Activated CD8-positive, alpha-beta memory T cell treated with anti-CD3 and anti-CD28 coated beads for 48 hours (primary cell): ENCODE measurements around the gene NDFIP1.
A peak's percentile ranks its signal among the peaks of the same experiment; 100 is the strongest.

Experiments used
- DNase-seq, 3 experiments: peaks; one replicate each; pipeline ENCODE4 v3.0.0-alpha.2; 2020; ENCODE audit warnings: low read depth in 2 of 3, low spot score in 2 of 3

The NDFIP1 gene

DNA sequence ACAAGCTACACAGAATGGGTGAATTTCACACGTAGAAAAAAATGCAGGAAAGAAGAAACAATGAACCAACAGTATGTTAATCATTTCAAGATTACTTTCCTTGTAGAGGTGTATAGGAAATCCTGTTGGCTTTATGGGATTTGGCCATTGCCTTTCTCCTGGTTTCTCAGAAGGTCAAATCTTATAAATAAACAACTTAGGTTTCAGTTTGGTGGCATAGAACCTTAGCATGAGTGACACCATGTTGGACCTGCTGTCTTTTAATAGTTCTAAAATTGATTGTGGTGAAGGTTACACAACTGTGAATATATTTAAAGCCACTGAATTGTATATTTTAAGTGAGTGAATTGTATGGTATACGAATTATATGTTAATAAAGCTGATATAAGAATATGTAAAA is 16.7 kb upstream of the NDFIP1 start:
- DNase-seq, result no peak

- peak in 1 of 3 experiments; percentile 53 for DNase-seq
These were observed 13.5 kb upstream of the NDFIP1 start for GRCh38 chr5:142095035-142095434.

- peak in 2 of 3 experiments; percentile 57 to 60 for DNase-seq
These were observed 12.8 kb upstream of the NDFIP1 start for GRCh38 chr5:142095651-142096330.

DNA sequence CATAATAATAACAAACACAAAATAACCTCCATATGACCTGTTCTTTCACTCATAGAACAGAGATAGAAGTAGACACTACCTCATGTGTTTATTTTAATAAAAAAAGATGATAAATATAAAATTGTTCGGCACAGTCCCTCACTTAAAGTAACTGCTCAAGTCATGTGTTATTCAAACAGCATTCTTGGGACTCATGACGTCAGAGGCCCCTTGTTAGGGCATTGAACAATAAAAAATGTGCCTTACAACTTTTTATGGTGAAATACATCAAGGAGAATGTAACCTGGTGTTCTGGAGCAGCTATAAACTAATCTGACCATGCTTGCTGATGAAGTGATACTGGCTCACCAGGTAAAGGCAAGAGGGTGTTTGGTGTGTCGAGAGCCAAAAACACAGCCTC is 12.2 kb upstream of the NDFIP1 start:
- no peak for DNase-seq

DNA sequence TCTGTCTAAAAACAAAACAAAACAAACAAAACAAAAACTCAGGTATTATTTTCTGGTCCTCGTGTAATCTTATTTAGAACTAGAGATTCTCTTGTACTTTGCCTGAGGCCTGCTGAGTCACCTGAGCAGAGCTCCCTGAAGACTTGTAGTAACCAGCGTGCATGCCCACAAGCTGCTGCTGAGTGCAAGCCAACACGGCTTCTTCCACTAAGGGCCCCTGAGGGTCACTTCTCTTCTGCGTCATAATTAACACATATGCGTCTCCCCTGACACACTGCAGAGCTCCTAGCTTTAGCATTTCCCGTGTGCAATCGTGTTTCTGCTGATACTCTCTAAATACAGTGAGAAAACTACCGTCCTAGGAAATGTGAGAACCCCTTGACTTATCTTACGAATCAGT is 10.9 kb upstream of the NDFIP1 start:
- DNase-seq, result no peak

GRCh38 chr5:142098275-142098674 is 10.3 kb upstream of the NDFIP1 start:
- no peak for DNase-seq

DNA sequence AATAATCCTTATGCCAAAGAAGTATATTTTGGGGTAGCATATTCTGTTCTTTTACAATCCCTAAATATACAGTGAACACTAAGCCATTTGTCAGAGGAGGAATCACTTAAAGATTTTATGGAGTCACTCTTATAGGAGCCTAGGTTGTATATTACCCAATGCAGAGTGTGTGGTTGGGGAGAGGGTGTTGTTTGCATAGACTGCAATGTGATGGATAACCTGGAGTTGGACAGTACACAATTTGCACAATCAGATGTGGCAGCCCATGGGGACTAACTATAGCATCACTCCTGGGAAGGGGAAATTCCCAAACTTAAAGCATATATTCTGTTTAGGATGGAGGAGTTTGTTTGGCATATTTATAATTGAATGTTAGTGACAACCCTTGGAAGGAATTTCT is 9.6 kb upstream of the NDFIP1 start:
- DNase-seq, result no peak

GRCh38 chr5:142100307-142100706 is 8.3 kb upstream of the NDFIP1 start:
- DNase-seq, result no peak

DNA sequence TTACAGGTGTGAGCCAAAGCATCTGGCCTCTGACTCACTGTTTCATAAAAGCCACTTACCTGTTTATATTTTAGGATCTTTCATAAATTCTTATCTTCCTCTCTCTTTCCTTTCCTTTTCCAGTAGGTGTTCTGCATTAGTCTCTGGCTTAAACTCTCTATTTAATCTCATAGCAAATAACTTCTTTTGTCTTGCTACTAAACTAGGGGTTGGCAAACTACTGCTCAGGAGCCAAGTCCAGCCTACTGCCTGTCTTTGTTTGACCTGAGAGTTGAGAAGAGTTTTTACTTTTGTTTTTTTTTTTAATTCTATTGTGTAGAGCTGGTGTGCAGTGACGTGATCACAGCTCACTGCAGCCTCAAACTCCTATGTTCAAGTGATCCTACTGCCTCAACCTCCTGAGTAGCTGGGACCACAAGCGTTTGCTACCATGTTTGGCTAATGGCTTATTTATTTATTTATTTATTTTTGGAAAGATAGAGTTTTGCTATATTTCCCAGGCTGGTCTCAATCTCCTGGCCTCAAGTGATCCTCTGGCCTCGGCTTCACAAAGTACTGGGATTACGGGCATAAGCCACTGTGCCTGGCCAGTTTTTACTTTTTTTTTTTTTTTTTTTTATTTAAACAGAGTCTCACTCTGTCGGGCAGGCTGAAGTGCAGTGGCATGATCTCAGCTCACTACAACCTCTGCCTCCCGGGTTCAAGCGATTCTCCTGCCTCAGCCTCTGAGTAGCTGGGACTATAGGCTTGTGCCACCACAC is 5.4 kb upstream of the NDFIP1 start:
- DNase-seq, result no peak

GRCh38 chr5:142104491-142104890 is 4.1 kb upstream of the NDFIP1 start:
- DNase-seq, result no peak

- DNase-seq, result no peak
These were observed 2.5 kb upstream of the NDFIP1 start for GRCh38 chr5:142106061-142106460.

DNA sequence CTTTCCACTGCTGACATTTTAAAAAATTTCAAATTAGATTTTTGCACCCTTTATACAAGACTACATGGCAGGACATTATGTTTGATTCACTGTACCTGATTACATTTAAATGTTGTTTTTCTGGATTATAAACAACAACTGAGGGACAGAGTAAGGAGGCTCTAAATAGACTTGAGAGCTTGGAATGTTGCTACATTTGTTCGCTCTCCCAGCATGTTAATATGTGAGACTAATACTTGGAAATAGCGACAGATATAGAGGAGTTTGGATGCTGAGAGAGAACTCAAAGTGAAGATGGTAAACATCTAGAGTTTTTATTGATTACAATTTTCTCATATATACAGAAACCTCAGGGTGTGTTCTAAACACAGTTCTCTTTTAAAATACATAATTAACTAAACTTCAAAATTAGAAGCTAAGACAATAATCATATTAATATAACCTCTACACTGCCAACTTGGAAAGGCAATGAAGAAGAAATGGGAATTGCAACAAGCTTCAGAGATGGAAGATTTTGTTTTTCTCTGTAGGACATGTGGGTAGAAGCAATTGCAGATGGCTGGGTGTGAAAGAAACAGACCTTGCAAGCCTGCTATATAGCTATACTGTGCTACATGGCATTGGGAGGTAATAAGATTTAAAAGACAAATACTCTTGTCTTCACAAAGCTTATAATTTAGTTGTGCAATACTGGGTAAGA is 1.4 kb upstream of the NDFIP1 start:
- no peak for DNase-seq

- DNase-seq, result no peak
These were observed 695 bp upstream of the NDFIP1 start for GRCh38 chr5:142107736-142108431.

DNA sequence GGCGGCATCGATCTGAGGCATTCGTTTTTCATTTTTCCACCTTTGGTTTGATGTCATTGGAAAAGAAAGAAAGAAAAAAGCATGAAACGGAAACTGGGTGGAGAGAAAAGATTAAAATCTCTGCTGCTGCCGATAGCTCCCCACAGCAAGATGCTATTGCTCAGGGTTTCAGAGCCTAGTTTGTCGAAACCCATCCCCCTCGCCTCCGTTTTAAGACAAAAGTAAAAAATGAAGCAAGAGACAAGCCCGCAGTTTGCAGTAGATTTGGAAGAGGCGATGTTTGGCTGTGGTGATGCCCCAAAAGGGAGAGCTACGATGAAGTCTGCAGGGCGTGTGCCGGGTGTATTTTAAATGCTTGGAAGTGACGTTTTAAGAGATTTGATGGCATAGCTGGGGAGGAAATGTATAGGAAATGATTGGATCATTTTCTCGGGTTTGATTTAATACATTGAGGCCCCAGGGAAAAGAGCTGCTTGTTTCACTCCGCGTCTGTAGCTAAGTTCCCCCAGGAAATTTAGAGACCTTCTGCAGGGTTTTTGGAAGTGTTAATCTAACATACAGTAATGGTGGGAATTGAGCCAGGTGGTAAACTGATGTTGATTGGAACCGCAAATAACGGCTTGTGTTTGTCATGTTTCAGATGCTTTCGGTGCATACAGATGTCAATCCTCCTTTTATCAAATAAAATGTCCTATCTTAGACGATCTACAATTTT is 909 bp downstream of the NDFIP1 start:
- DNase-seq, result no peak

DNA sequence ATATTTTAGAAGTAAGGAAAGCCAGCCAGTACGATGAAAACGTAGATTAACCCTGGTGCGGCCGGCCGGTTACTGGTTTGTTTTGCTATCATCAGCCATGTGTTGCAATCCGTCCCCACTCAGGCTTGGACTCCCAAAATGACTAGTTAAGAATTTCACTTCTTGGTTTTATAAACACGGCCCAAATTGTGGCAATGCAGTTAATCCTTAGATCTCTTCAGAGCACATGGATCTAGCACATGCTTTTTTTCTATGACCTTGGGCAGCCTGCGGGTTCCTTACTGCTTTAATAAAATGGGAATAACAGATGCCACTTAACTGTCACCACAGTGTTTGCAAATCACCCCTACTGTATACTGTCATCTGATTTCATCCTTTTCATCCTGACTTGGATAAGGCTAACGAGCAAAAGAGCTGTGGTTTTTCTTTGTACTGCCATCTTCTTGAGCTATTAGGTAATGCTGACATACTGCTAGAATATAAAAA is 1.5 kb downstream of the NDFIP1 start:
- DNase-seq, result no peak

- DNase-seq, result no peak
These were observed 2.6 kb downstream of the NDFIP1 start for GRCh38 chr5:142110988-142111687.

- no peak for DNase-seq
These were observed 6.1 kb downstream of the NDFIP1 start for GRCh38 chr5:142114687-142115086.

- DNase-seq, result no peak
These were observed 7.5 kb downstream of the NDFIP1 start for GRCh38 chr5:142115937-142116614.

DNA sequence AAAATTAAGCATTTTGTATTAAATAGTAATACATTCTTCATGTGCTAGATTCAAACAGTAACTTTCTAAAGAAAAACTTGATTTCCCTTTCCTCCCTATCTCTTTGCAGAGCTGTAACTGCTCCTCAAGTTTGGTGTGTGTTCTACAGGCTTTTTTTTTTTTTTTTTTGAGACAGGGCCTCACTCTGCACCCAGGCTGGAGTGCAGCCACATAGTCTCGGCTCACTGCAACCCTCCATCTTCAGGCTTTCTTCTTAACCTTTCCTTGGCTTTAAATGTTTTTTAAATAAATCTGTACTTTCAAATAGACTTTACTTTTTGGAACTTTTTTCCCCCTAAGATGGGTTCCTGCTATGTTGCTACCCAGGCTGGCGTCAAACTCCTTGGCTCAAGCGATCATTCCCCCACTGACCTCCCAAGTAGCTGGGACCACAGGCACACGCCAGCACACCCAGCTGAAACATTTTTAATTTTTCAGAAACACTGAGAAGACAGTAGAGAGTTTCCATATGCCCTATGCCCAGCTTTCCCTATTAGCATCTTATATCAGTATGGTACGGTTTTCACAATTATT is 9.1 kb downstream of the NDFIP1 start:
- no peak for DNase-seq
